EH (cell line): Measurements from ENCODE around the gene GP1BB.
"Not testable (repeated sequence)": the region's sequence is repeated elsewhere in the genome, so short reads cannot be mapped to it uniquely, and the experiment has no call there.

Source experiments
- DNase-seq: peaks from one replicate; pipeline ENCODE4 v3.0.0-alpha.2; 2015; ENCODE audit warnings: low read depth

The GP1BB gene

GRCh38 chr22:19723232-19723982 lies at the start of gene GP1BB:
GP1BB (plus strand) TSS chr22:19723539; CDS start chr22:19723570, 31 bp downstream.
- DNase-seq, result no peak

- no peak for DNase-seq
Measured at GRCh38 chr22:19673660-19674059, 49.7 kb upstream of the GP1BB start.

- DNase-seq, result no peak
Measured at GRCh38 chr22:19674129-19674928, 49.0 kb upstream of the GP1BB start.

GRCh38 chr22:19674929-19675253 lies 48.4 kb upstream of the GP1BB start:
- no peak for DNase-seq

GRCh38 chr22:19675428-19675827 lies 47.9 kb upstream of the GP1BB start:
- no peak for DNase-seq

GRCh38 chr22:19676437-19676836 lies 46.9 kb upstream of the GP1BB start:
- DNase-seq, result not testable (repeated sequence)

- no peak for DNase-seq
Measured at GRCh38 chr22:19678949-19679521, 44.3 kb upstream of the GP1BB start.

- no peak for DNase-seq
Measured at GRCh38 chr22:19679522-19680101, 43.7 kb upstream of the GP1BB start.

GRCh38 chr22:19680287-19680881 lies 43.0 kb upstream of the GP1BB start:
- DNase-seq, result no peak

- DNase-seq, result no peak
Measured at GRCh38 chr22:19680911-19681862, 42.2 kb upstream of the GP1BB start.

GRCh38 chr22:19681863-19682245 lies 41.5 kb upstream of the GP1BB start:
- no peak for DNase-seq

- no peak for DNase-seq
Measured at GRCh38 chr22:19686946-19687345, 36.4 kb upstream of the GP1BB start.

GRCh38 chr22:19687561-19688300 lies 35.6 kb upstream of the GP1BB start:
- no peak for DNase-seq

- no peak for DNase-seq
Measured at GRCh38 chr22:19688301-19689290, 34.7 kb upstream of the GP1BB start.

GRCh38 chr22:19689408-19689807 lies 33.9 kb upstream of the GP1BB start:
- DNase-seq, result no peak

- no peak for DNase-seq
Measured at GRCh38 chr22:19691007-19691720, 32.2 kb upstream of the GP1BB start.

GRCh38 chr22:19691721-19692341 lies 31.5 kb upstream of the GP1BB start:
- peak; percentile 74 for DNase-seq

- DNase-seq, result no peak
Measured at GRCh38 chr22:19693581-19693980, 29.8 kb upstream of the GP1BB start.
